Heart left ventricle (tissue), 13 donors: Measurements from ENCODE around the gene XK.

Source experiments
- POLR2A ChIP-seq, 2 donors: fragments of 450-650 bp; IDR thresholded peaks; one replicate each; pipeline ENCODE4 v1.6.1; 2017; ENCODE audit warnings: antibody characterized with exemption in 2 of 2, mild to moderate bottlenecking in 2 of 2, moderate library complexity in 2 of 2
- TF ChIP-seq, protein P1 (sequence below), 12 donors: fragments of 200-600 bp; sonication (generic) in 4 of 12; IDR thresholded peaks; one replicate each; pipeline versions ENCODE4 v1.5.0 to v1.8.0; 2018 to 2022; ENCODE audit warnings: antibody characterized with exemption in 12 of 12, mild to moderate bottlenecking in 5 of 12
- donor health status: ischemic (EF 13 %, LVEDD 7.1; RV severe dilation, severe dysfunction).
- donor health status: DM: no; HTN: yes; CAD: no.
- donor health status: DM: no; HTN: no; CAD: no.
- donor health status: ischemic (EF 25% LVEDD 6.9; RV normal size, moderate dysfunction).
- donor health status: ischemic (EF 25% LVEDD 5.7; RV mildly dilated, moderate dysfunction).
- donor health status: ischemic (EF 35%, LVEDD 5.7; RV mildly dilated, moderate dysfunction).
- donor health status: nonischemic (EF 11% LVEDD 7.7; RV severe dilation, severe dysfunction).
- donor health status: DM: yes; HTN: yes; CAD: no.
- donor health status: PGD.
- donor health status: ischemic (EF 29% LVEDD 5.4; RV normal size, mild dysfunction).
- donor health status: nonischemic (EF 23%, LVEDD 6.1; RV moderate dilation, normal function).

DNA sequence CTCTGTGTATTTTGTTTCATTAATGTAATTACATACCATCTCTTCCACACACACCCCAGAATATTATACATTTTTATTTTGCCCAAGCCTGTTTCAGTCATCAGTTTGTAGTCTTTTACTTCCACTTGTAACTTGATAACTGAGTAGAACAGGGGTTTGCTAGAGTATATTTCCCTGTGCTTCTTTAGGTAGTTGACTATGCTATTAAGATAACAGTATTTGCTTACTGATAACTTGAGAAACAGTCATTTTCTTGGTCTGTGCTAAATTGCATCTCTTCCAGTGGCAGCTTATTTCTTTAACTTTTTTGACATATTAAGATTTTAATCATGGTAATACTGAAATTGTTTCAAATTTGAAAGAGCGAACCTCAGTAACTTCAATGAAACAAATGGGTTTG, 7.0 kb upstream of the XK start:
- TF ChIP-seq, protein P1, sequence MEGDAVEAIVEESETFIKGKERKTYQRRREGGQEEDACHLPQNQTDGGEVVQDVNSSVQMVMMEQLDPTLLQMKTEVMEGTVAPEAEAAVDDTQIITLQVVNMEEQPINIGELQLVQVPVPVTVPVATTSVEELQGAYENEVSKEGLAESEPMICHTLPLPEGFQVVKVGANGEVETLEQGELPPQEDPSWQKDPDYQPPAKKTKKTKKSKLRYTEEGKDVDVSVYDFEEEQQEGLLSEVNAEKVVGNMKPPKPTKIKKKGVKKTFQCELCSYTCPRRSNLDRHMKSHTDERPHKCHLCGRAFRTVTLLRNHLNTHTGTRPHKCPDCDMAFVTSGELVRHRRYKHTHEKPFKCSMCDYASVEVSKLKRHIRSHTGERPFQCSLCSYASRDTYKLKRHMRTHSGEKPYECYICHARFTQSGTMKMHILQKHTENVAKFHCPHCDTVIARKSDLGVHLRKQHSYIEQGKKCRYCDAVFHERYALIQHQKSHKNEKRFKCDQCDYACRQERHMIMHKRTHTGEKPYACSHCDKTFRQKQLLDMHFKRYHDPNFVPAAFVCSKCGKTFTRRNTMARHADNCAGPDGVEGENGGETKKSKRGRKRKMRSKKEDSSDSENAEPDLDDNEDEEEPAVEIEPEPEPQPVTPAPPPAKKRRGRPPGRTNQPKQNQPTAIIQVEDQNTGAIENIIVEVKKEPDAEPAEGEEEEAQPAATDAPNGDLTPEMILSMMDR (IDR thresholded peaks at IDR 0.05), result no peak
- TF ChIP-seq POLR2A (IDR thresholded peaks at IDR 0.05), result no peak
